ENCODE measurements around the gene PDZRN3. TPM values are rescaled to one million over a fixed set of nuclear protein-coding genes. Genes with fewer than 3 reads are reported as not detected.
A peak's percentile ranks its signal among the peaks of the same experiment; 100 is the strongest.

Gene PDZRN3
- total and polyA plus RNA-seq, 5 donors from 2014 or later, result not detected

GRCh38 chr3:73511571-73512525, 112.9 kb downstream of the PDZRN3 start:
- ATAC-seq (ENCODE audit: low read depth in 2 of 2) (no peak), DNase-seq (no peak)
- Histone ChIP-seq H3K9me3 (ENCODE audit: control insufficient read depth in 2 of 2, low read length in 2 of 2) (no peaks in the 10 kb centered on the region), H3K27me3 (ENCODE audit: control insufficient read depth, insufficient read depth, low read length) (no peaks in the 10 kb centered on the region), H3K4me3 (ENCODE audit: low read depth, low read length) (no peak overlapping the region), H3K4me1 (ENCODE audit: control insufficient read depth, insufficient read depth, low read length, poor library complexity, severe bottlenecking) (no peaks in the 10 kb centered on the region), H3K36me3 (ENCODE audit: control insufficient read depth, insufficient read depth, low read length) (no peaks in the 10 kb centered on the region), H3K27ac (ENCODE audit: insufficient read depth, low read length, poor library complexity, severe bottlenecking) (no peak overlapping the region)
- Mint-ChIP-seq H3K27me3 (peaks cover 4% of the 10 kb centered on the region), H3K36me3 (no peaks in the 10 kb centered on the region), H3K27ac (no peak overlapping the region), H3K4me3 (no peak overlapping the region), H3K9me3 (no peaks in the 10 kb centered on the region), H3K4me1 (no peaks in the 10 kb centered on the region)

- H3K4me1 ChIP-seq (ENCODE audit: control insufficient read depth, insufficient read depth, low read length, poor library complexity, severe bottlenecking), result no peaks in the 10 kb centered on the region
- H3K36me3 Mint-ChIP-seq, result no peaks in the 10 kb centered on the region
- ATAC-seq (ENCODE audit: low read depth in 2 of 2) (no peak), DNase-seq (no peak)
- H3K36me3 ChIP-seq (ENCODE audit: control insufficient read depth, insufficient read depth, low read length), result no peaks in the 10 kb centered on the region
- H3K4me1 Mint-ChIP-seq, result no peaks in the 10 kb centered on the region
- H3K27me3 ChIP-seq (ENCODE audit: control insufficient read depth, insufficient read depth, low read length), result no peaks in the 10 kb centered on the region
- H3K27ac Mint-ChIP-seq, result no peak overlapping the region
- peaks cover 8% of the 10 kb centered on the region for H3K27me3 Mint-ChIP-seq
- H3K9me3 ChIP-seq (ENCODE audit: control insufficient read depth in 2 of 2, low read length in 2 of 2), result no peaks in the 10 kb centered on the region
- H3K4me3 ChIP-seq (ENCODE audit: low read depth, low read length), result no peak overlapping the region
- no peaks in the 10 kb centered on the region for H3K9me3 Mint-ChIP-seq
- no peak overlapping the region for H3K4me3 Mint-ChIP-seq
- H3K27ac ChIP-seq (ENCODE audit: insufficient read depth, low read length, poor library complexity, severe bottlenecking), result no peak overlapping the region
These were observed 114.0 kb downstream of the PDZRN3 start for GRCh38 chr3:73510784-73511183.

DNA sequence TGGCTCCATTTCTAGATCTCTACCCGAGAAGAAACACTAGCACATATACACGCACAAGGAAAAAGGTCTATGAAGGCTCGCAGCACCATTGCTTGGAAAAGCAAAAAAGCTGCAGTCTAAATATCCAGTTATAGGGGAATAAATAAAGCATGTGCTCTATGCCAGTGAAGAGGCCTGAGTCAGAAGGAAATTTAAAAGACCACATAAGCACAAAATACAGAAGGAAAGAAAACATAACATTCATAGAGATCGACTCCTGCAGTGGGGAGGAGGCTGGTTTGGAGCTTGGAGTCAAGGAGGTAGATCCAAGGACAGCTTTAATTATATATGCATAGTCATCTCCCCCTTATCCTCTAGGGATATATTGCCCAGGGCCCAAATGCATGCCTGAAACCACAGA, 114.4 kb downstream of the PDZRN3 start:
- no peak overlapping the region for H3K27ac ChIP-seq (ENCODE audit: insufficient read depth, low read length, poor library complexity, severe bottlenecking)
- H3K4me3 ChIP-seq (ENCODE audit: low read depth, low read length), result no peak overlapping the region
- Mint-ChIP-seq H3K27me3 (peaks cover 8% of the 10 kb centered on the region), H3K36me3 (no peaks in the 10 kb centered on the region), H3K9me3 (no peaks in the 10 kb centered on the region), H3K4me1 (no peaks in the 10 kb centered on the region), H3K27ac (peak overlapping the region in 1 of 3 donors; percentile 57), H3K4me3 (no peak overlapping the region)
- ATAC-seq (ENCODE audit: low read depth in 2 of 2) (no peak), DNase-seq (no peak)
- H3K9me3 ChIP-seq (ENCODE audit: control insufficient read depth in 2 of 2, low read length in 2 of 2), result no peaks in the 10 kb centered on the region
- H3K36me3 ChIP-seq (ENCODE audit: control insufficient read depth, insufficient read depth, low read length), result no peaks in the 10 kb centered on the region
- H3K4me1 ChIP-seq (ENCODE audit: control insufficient read depth, insufficient read depth, low read length, poor library complexity, severe bottlenecking), result no peaks in the 10 kb centered on the region
- H3K27me3 ChIP-seq (ENCODE audit: control insufficient read depth, insufficient read depth, low read length), result no peaks in the 10 kb centered on the region

GRCh38 chr3:73509816-73510215, 114.9 kb downstream of the PDZRN3 start:
- ATAC-seq (ENCODE audit: low read depth in 2 of 2) (no peak), DNase-seq (no peak)
- Mint-ChIP-seq H3K36me3 (no peaks in the 10 kb centered on the region), H3K9me3 (no peaks in the 10 kb centered on the region), H3K27me3 (peaks cover 10% of the 10 kb centered on the region), H3K4me3 (no peak overlapping the region), H3K4me1 (no peaks in the 10 kb centered on the region), H3K27ac (no peak overlapping the region)
- Histone ChIP-seq H3K4me3 (ENCODE audit: low read depth, low read length) (no peak overlapping the region), H3K4me1 (ENCODE audit: control insufficient read depth, insufficient read depth, low read length, poor library complexity, severe bottlenecking) (no peaks in the 10 kb centered on the region), H3K27ac (ENCODE audit: insufficient read depth, low read length, poor library complexity, severe bottlenecking) (no peak overlapping the region), H3K36me3 (ENCODE audit: control insufficient read depth, insufficient read depth, low read length) (no peaks in the 10 kb centered on the region), H3K9me3 (ENCODE audit: control insufficient read depth in 2 of 2, low read length in 2 of 2) (no peaks in the 10 kb centered on the region), H3K27me3 (ENCODE audit: control insufficient read depth, insufficient read depth, low read length) (no peaks in the 10 kb centered on the region)

GRCh38 chr3:73509066-73509465, 115.7 kb downstream of the PDZRN3 start:
- no peak overlapping the region for H3K4me3 ChIP-seq (ENCODE audit: low read depth, low read length)
- H3K36me3 ChIP-seq (ENCODE audit: control insufficient read depth, insufficient read depth, low read length), result no peaks in the 10 kb centered on the region
- peaks cover 13% of the 10 kb centered on the region for H3K27me3 Mint-ChIP-seq
- no peaks in the 10 kb centered on the region for H3K4me1 ChIP-seq (ENCODE audit: control insufficient read depth, insufficient read depth, low read length, poor library complexity, severe bottlenecking)
- no peaks in the 10 kb centered on the region for H3K36me3 Mint-ChIP-seq
- DNase-seq (no peak), ATAC-seq (ENCODE audit: low read depth in 2 of 2) (no peak)
- H3K4me3 Mint-ChIP-seq, result no peak overlapping the region
- H3K4me1 Mint-ChIP-seq, result no peaks in the 10 kb centered on the region
- H3K27ac Mint-ChIP-seq, result no peak overlapping the region
- H3K9me3 Mint-ChIP-seq, result no peaks in the 10 kb centered on the region
- no peak overlapping the region for H3K27ac ChIP-seq (ENCODE audit: insufficient read depth, low read length, poor library complexity, severe bottlenecking)
- H3K9me3 ChIP-seq (ENCODE audit: control insufficient read depth in 2 of 2, low read length in 2 of 2), result no peaks in the 10 kb centered on the region
- H3K27me3 ChIP-seq (ENCODE audit: control insufficient read depth, insufficient read depth, low read length), result no peaks in the 10 kb centered on the region

DNA sequence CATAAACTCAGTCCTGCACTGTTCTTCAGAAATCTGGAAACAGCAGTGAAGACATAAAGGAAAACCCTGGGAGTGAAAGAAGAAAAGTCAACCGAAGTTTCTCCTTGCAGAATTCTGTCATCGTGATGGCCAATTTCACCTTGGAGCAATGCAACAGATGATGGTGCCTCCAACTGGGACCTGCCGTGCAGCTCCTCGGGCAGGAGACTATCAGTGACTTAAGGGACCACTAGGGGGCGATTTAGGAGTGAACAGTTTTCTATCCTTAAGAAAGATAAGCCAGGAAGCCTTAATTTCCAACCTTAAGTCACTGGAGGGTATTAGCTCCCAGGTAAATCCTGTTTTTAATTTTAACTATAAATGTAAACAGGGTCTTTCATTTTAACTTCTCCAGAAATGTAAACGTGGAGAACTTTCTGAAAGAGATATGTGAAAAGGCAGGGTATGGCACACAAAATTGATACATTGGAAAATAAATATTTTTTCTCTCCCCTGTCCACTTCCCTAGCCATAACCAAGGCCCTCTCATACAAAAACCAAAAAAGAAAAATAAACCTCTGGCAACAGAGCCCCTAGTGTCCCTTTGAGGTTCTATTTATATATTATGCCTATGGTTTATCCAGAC, 116.3 kb downstream of the PDZRN3 start:
- no peak for ATAC-seq (ENCODE audit: low read depth in 2 of 2)
- Mint-ChIP-seq H3K4me1 (no peaks in the 10 kb centered on the region), H3K27ac (no peak overlapping the region), H3K9me3 (no peaks in the 10 kb centered on the region), H3K27me3 (peaks cover 13% of the 10 kb centered on the region), H3K4me3 (no peak overlapping the region), H3K36me3 (no peaks in the 10 kb centered on the region)
- no peaks in the 10 kb centered on the region for H3K9me3 ChIP-seq (ENCODE audit: control insufficient read depth in 2 of 2, low read length in 2 of 2)
- no peaks in the 10 kb centered on the region for H3K27me3 ChIP-seq (ENCODE audit: control insufficient read depth, insufficient read depth, low read length)
- no peaks in the 10 kb centered on the region for H3K4me1 ChIP-seq (ENCODE audit: control insufficient read depth, insufficient read depth, low read length, poor library complexity, severe bottlenecking)
- H3K27ac ChIP-seq (ENCODE audit: insufficient read depth, low read length, poor library complexity, severe bottlenecking), result no peak overlapping the region
- no peaks in the 10 kb centered on the region for H3K36me3 ChIP-seq (ENCODE audit: control insufficient read depth, insufficient read depth, low read length)
- no peak overlapping the region for H3K4me3 ChIP-seq (ENCODE audit: low read depth, low read length)
- peak in 2 of 3 donors; percentile 19 to 34 for DNase-seq

DNA sequence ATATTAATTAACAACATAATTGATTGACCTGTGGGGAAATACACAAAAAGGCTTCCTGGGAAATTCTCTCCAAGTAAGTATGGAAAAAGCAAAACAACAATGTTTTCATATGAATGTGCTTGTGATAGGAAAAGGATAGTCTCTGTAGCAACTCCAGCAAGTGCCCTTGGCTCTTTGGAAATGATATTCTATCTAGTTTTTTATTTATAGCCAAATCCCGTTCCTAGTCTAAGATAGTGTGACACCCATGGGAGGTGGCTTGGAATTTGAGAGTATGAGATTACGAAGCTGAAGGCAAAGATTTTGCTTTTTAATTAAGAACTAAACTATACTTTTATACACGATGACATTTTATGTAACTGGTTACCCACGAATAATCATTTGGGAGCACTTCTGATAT, 119.9 kb downstream of the PDZRN3 start:
- H3K36me3 ChIP-seq (ENCODE audit: control insufficient read depth, insufficient read depth, low read length), result no peaks in the 10 kb centered on the region
- Mint-ChIP-seq H3K9me3 (no peaks in the 10 kb centered on the region), H3K4me3 (no peak overlapping the region), H3K27me3 (peaks cover 22% of the 10 kb centered on the region), H3K4me1 (no peaks in the 10 kb centered on the region), H3K27ac (no peak overlapping the region), H3K36me3 (no peaks in the 10 kb centered on the region)
- H3K4me1 ChIP-seq (ENCODE audit: control insufficient read depth, insufficient read depth, low read length, poor library complexity, severe bottlenecking), result no peaks in the 10 kb centered on the region
- DNase-seq (no peak), ATAC-seq (ENCODE audit: low read depth in 2 of 2) (no peak)
- no peak overlapping the region for H3K27ac ChIP-seq (ENCODE audit: insufficient read depth, low read length, poor library complexity, severe bottlenecking)
- H3K9me3 ChIP-seq (ENCODE audit: control insufficient read depth in 2 of 2, low read length in 2 of 2), result no peaks in the 10 kb centered on the region
- no peaks in the 10 kb centered on the region for H3K27me3 ChIP-seq (ENCODE audit: control insufficient read depth, insufficient read depth, low read length)
- H3K4me3 ChIP-seq (ENCODE audit: low read depth, low read length), result no peak overlapping the region

DNA sequence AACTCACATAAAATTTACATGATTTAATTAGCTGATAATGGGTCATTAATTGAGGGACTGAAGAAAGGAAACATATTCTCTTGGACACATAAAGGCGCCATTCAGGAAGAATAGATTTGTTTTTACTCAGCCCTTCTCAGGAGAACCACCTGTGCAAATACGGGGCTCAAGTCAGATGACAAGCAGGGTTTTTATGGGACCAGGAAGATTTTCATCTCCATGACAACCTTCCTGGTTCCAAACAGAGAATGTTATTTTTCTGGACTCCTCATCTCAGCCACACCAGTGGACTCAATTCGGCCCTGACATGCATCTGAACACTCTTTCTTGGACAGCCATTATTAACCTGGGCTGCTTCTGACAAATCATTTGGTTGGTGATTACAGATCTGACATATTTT, 120.5 kb downstream of the PDZRN3 start:
- Mint-ChIP-seq H3K27me3 (peaks cover 22% of the 10 kb centered on the region), H3K27ac (no peak overlapping the region), H3K9me3 (no peaks in the 10 kb centered on the region), H3K4me1 (no peaks in the 10 kb centered on the region), H3K36me3 (no peaks in the 10 kb centered on the region), H3K4me3 (no peak overlapping the region)
- Histone ChIP-seq H3K4me1 (ENCODE audit: control insufficient read depth, insufficient read depth, low read length, poor library complexity, severe bottlenecking) (no peaks in the 10 kb centered on the region), H3K9me3 (ENCODE audit: control insufficient read depth in 2 of 2, low read length in 2 of 2) (no peaks in the 10 kb centered on the region), H3K4me3 (ENCODE audit: low read depth, low read length) (no peak overlapping the region), H3K27me3 (ENCODE audit: control insufficient read depth, insufficient read depth, low read length) (no peaks in the 10 kb centered on the region), H3K36me3 (ENCODE audit: control insufficient read depth, insufficient read depth, low read length) (no peaks in the 10 kb centered on the region), H3K27ac (ENCODE audit: insufficient read depth, low read length, poor library complexity, severe bottlenecking) (no peak overlapping the region)
- no peak for DNase-seq
- ATAC-seq (ENCODE audit: low read depth in 2 of 2), result no peak
